GM19397 (cell line): ENCODE measurements around the gene RAP1GAP2.
"Not testable (repeated sequence)": the region's sequence is repeated elsewhere in the genome, so short reads cannot be mapped to it uniquely, and the experiment has no call there.

Experiments used
- ATAC-seq: cut with Tn5 transposase; IDR thresholded peaks from one replicate; pipeline ENCODE4 v1.9.1; 2021; ENCODE audit warnings: mild to moderate bottlenecking, moderate library complexity; ENCODE audit not compliant: unreplicated experiment

Gene RAP1GAP2

DNA sequence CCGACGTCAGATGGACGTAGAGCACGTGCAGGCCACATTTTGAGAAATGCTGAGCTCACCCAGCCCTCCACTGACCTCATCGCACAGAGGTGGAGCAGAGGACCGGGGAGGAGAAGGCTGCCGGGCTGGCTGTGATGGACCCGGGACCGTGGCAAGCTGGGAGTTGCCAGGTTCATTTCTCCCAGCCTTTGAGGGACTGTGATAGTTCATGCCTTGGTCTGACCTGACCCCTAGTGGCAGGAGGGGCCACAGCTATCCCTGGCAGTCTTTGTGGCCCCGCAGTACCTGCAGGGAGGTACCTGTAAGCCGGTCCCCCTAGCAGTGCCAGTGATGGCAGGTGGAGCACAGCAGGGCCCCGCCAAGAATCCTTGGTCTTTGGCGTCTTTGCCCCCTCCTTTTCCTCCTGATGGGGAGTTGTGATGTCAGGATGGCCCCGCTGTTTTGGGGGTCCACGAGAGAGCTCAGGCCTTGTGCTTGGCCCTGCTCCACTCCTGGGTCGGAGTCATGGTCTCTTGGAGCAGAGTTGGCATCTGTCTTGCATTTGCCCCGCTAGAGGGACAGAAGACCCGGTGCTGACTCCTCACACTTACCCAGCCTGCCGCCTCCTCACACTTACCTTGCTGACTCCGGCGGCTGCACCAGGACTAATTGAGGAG lies 216.8 kb downstream of the RAP1GAP2 start:
- no peak for ATAC-seq

DNA sequence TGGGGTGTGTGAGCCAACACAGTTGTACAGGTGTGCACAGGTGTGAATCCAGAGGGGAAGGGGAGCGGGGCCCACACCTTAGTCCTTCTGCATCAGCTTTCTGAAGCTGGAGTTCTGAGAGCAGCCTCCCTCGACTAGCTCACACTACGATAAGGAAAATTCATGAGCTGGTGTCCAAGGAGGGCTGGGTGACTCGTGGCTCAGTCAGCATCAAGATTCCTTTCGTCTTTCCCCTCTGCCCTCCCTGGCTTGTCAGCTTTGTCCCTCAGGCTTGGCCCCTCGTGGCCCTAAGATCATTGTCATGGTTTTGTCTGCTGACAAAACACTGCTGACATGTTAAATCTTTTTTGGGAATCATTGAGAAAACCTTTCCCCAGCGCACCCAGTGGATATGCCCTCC lies 219.7 kb downstream of the RAP1GAP2 start:
- ATAC-seq = no peak

DNA sequence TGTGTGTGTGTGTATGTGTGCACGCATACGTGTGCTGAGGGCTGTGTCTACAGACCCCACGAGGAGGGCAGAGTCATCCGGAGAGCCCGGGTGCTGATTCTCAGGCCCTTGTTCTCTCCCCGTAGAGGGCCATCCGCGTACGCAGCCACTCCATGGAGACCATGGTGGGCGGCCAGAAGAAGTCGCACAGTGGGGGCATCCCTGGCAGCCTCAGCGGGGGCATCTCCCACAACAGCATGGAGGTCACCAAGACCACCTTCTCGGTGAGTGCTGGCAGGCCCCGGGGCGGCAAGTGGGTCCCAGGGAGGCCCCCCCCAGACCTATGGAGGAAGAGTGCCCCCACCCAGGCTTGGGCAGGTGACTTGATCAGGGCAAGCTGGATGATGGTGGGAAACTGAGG lies 221.7 kb downstream of the RAP1GAP2 start:
- no peak for ATAC-seq

DNA sequence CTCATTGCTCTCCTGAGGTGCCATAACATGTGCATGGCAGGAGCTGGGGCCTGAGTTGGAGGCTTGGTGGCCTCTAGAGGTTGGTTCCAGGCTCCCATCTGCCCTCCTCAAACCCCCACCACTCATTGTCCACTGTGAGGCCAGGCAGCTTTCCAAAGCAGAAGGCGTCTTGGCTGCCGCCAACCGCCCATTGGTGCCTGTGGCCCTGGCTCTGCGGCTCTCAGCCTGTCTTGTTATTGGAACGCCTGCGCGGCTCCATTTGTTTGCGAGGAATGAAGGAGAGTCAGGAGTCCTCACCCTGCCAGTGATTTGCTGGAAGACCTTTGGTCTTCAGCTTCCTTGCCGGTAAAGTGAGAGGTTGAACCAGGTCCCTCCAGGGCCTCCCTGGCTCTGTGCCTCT lies 223.5 kb downstream of the RAP1GAP2 start:
- no peak for ATAC-seq

DNA sequence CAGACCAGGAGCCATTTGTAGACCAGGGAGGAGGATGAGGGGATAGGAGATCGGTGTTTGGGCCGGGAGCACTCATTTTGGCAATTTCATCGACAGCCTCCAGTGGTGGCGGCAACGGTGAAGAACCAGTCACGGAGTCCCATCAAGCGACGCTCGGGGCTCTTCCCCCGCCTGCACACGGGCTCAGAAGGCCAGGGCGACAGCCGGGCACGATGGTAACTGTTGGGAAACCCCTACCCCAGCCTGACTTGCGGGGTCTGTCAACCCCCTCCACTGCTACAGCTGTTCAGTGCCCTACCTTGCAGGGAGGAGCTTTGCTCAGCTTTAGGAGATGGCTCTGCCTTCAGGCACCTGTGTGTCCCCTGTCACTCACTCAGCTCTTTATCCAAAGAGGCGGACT lies 224.1 kb downstream of the RAP1GAP2 start:
- ATAC-seq = no peak

DNA sequence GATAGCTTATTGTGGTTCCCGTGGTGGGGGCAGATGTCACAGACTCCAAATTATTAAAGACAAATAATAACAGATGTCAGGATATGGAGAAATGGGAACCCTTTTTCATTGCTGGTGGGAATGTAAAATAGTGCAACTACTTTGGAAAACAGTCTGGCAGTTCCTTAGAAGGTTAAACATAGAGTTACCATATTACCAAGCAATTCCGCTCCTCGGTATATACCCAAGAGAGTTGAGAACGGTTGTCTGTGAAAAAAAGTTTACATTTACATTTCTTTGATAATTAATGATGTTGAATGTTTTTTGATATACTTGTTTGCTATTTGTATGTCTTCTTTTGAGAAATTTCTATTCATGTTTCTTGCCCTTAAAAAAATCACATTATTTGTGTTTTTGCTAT lies 226.0 kb downstream of the RAP1GAP2 start:
- no peak for ATAC-seq

DNA sequence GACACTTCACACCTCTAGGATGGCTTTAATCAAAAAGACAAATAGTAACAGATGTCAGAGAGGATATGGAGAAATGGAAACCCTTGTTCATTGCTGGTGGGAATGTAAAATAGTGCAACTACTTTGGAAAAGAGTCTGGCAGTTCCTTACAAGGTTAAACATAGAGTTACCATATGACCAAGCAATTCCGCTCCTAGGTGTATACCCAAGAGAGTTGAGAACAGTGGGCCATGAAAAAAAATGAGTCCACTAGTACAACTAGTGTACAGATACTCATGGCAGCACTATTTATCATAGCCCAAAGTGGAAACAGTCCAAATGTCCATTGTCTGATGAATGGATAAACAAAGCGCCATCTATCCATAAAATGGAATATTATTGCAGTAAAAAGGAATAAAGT lies 228.1 kb downstream of the RAP1GAP2 start:
- no peak for ATAC-seq

DNA sequence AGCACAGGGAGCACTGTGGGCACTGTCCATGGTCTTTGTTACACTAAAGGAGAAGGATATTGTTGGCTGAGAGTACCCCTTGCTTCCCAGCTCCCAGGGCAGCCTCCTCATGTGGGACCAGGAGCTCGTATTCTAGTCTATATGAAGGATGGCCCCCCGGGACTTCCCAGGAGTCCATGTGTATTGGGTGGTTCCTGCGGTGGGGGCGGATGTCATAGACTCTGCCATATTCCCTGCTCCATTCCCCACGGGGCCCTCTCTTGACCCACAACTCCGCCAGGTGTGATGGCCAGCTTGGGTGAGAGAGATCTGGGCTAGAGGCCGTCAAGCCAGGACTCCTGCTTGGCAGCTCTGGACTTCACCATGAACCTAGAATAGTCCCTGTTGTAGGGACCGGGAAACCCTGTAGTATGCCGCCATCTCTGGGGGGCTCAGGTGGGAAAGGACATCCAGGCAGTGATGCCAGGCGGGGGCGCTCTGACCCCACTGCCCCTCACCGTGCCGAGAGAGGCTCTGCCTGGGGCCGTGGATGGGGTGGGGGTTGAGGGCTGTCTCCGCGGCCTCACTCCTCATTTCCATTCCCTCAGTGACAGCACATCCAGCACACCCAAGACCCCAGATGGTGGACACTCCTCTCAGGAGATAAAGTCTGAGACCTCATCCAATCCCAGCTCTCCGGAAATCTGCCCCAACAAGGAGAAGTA lies 229.3 kb downstream of the RAP1GAP2 start:
- ATAC-seq = no peak

DNA sequence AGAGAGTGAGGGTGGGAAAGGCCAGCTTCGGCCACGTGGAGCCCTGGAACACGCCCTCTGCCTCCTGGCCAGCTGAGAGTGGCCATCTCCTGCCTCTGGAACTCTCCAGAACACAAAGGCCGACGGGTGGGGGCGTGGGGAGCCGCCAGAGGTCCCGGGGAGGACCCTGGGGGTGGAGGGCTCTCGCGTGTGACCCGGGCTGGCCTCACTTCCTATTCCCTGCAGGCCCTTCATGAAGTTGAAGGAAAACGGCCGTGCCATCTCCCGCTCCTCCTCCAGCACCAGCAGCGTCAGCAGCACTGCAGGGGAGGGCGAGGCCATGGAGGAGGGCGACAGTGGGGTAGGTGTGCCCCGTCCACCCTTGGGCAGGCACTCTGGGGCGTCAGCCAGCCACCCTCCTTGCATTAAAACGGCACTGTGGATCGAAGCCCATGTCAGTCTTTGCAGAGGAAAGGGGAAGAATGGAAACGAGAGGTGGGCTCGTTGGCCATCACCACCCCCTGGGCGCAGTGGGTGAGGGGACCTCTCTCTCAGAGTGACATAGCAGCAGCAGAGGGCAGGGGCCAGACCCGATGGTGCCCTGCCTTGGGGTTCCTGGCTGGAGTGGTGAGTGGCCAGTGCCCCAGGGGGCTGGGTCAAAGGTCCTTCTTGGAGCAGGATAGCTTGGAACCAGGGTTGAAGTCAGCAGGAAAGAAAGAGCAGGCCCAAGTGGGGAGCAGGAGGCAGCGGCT lies 230.1 kb downstream of the RAP1GAP2 start:
- no peak for ATAC-seq

DNA sequence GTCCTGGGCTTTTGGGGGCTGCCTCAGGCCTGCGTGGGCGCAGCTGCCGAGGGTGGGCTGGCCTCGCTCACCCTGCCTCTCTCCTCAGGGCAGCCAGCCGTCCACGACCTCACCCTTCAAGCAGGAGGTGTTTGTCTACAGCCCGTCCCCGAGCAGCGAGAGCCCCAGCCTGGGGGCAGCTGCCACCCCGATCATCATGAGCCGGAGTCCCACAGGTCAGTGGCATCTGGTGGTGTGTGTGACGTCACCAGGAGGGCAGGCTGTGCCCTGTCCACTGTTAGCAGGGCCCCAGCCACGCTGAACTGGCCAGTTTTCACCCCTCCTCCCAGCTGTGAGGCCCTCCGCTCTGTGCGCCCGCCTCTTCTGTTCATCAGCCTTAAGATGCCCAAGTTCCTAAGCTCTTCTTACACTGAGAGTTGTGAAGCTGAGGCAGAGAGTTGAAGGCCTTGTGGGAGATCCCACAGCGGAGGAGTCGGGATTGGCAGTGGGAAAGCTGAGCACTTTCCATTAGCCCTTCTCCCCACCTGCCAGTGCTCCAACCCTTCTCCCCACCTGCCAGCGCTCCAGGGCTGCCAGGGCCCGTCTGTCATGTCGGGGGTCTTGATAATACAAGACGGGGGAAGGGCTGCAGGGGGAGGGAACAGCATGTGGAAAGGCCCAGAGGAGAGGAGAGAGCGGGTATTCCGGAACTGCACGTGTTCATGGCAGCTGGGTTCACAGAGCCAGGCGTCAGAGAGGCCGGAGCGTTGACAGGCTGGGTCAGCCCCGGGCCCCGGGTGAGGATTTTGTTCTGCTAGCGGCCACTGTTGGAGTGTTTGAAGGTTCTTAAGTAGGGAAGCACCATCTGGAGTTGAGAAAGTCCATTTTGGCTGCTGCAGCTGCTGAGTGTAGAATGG lies 230.9 kb downstream of the RAP1GAP2 start:
- ATAC-seq = no peak

DNA sequence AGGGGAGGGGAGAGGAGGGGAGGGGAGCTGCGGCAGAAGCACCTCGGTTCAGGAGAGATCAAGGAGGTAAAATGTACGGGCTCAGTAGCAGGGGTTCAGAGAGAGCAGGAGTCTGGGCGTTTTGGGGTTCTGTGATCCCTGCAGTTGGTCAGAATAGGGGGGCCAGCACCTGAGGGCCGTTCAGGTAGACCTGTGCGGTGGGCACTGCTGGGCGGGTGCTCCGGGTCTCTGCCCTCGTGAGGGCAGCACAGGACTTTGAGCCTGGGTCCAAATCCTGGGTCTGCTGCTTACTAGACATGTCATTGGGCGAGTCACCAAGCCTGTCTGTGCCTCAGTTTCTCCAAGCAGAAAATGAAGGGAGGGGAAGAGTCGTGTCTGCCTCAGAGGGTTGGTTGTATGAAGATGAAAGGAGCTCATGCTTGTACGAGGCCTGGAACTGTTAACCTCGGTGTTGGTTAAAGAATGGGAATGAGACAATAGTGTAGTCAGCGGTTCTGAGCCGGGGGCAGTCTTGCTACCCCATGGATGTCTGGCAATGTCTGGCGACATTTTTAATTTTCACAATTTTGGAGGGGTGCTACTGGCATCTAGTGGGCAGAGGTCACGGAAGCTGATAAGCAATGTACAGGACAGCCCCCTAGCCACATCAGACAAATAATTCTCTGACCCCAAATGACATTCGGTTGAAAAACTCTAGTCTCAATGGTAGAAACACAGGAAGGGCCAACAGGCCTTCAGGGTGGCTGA lies 231.7 kb downstream of the RAP1GAP2 start:
- no peak for ATAC-seq

DNA sequence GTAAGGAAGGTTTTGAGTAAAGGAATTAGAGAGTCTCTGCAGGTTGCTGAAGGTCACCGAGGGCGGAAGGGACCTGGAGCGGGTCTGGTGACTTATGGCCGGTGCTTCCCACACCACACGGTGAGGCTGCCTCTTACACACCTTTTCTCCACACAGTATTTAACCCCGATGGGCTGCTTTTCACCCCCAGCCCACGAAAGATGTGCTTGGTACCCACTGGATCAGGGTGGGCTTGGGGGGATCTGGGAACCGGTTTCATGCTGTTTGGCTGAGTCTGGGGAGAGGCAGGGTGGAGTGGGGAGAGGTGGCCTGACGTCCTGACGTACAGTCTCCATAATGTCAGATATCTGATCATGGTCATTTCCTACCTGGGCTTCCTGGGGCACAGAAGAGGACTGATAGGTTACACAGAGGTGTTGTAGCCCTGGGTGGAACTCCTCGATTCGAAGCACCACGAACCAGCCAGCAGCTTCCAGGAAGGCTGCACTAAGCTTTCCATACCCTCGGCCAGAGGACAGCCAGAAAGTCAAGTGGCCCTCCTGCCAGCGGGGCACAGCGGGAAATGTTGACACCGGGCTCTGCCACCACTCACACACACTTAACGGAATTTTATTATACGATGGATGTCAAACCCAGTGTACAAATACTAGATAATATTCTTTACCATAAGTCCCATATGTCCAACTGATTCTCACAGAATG lies 233.1 kb downstream of the RAP1GAP2 start:
- no peak for ATAC-seq

DNA sequence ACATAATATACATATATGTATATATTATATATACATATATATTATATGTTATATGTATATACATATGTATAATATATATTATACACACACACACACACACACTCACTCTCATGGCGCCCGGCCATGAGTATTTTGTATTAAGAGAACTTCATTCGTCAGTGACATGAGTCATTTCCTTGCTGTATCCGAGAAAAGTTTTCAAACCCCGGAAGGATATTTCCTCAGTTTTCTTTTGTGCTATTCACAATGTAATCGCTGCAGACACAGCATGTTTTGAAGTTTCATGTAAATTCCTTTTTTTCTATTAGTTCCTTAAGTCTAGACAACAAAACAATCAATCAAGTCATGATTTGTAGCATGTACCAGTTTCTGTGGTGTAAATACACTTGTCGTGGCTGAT lies 233.9 kb downstream of the RAP1GAP2 start:
- ATAC-seq = no peak

DNA sequence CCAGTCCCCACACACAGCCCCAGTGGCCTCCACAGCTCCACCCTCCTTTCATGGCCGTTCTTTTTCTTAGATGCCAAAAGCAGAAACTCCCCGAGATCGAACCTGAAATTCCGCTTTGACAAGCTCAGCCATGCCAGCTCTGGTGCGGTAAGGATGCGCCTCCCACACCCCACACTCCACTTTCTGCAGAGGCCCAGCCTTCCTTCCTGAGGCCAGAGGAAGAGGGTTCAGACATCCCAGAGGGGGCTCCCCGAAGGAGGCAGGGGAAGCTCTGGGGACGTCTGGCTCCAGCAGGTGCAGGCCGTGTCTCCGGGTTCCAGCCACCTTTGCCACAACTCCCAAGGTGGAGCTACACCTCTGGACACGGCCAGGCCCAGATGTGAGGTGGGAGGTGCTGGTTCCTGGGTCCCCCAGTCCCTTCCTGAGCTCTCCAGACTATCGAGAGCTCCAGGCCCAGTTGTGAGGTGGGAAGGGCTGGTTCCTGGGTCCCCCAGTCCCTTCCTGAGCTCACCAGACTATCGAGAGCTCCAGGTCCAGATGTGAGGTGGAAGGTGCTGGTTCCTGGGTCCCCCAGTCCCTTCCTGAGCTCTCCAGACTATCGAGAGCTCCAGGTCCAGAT lies 234.7 kb downstream of the RAP1GAP2 start:
- ATAC-seq = not testable (repeated sequence)

DNA sequence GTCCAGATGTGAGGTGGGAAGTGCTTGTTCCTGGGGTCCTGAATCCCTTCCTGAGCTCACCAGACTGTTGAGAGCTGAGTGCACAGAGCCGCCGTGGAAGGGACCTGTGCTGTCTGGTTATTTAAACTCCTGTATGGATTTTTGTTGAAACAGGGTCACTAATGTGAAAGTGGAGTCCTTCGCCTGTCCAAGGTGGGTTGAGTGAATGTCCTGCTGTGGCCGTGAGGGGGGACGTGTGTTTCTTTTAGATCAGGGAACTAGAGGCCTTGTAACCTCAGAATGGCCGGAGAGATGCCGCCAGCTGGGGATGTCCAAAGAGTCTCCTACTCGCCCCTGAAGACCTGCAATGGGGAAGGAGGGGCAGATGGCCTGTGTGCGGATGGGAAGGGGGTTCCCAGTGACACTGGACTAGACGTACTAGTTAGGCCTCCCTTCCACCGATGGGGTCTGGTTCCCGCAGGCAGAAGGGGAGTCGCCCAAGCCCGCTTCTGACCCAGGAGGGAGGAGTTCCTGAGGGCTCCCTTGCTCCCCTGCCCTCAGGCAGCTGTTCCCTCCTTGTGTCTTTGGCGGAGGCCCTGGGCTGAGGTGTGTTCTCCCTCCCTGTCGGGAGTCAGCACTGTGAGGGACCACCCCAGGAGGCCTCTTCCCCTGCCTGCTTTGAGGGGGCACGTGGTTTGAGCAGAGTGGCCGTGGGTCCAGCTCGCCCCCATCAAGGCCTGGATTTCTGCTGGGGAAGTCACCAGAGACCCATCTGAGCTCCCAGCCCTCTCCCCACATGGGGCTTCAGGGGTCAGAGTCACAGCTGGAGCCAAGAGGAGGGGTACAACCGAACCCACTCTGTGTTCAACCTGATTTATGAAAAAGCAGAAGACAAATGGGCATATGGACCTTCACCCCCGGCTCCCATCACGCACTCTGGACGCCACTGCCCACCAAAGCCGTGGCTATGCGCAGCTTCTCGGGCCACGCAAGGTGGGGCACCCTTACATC lies 236.3 kb downstream of the RAP1GAP2 start:
- ATAC-seq = no peak

DNA sequence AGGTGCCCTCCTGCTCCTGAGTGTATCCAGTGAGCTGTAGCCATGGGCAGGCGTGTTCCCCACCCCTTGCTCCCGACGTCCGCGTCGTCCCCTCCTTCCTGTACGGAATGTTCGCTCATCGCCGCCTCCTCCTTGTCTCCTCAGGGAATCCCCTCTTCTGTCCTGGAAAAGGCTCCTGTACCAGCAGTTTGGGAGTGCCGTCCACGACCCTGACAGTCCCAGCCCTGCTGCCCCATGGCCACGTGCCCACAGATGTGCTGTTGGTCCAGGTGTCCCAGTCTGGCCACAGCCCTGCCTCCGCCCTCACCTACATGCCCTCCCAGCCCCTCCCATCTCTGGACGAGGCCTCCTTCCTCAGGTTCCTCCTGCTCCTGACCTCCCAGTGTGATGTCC lies 237.0 kb downstream of the RAP1GAP2 start:
- ATAC-seq = no peak

DNA sequence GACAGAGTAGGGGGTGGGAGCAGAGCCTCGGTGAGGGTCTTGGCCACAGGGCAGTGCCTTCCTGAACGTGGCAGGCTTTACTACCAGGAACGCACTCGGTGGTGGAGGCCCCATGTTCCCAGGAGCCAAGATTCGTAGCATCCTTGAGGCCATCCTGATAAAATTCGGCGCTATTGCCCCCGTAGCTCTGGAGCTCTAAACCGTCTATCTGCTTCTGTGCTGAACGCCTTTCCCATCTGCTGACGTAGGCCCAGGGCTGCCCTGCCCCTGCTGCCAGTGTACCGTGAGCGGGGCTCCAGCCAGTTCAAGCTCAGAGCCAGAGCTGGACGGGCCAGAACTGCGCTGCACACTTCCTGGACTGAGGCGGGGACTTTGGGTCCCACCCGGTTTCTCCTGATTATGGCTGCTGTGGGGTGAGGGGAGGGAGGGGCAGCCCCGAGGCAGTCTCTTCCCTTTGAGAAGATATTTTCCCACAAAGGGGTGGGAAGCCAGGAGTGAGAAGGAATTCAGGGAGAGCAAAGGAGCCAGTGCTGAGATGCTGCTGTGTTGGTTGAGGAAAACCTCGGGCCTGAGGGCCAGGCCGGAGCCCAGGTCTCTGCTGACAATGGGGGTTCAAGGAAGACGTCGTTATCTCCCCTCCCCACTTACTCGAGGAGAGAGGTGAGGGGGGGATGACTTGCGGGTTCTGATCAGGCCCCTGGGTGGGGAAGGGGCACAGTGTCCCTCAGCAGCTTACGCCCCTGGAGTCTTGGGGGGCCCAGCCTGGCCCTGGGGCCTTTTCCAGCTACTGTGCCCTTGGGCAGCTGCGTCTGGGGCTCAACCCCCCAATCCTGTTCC lies 237.7 kb downstream of the RAP1GAP2 start:
- no peak for ATAC-seq
